GM12865 (cell line): ENCODE results near the gene SPNS3.

Experiments
- DNase-seq: peaks from one replicate; pipeline ENCODE4 v3.0.0; 2010; ENCODE audit warnings: low read depth
- H3K4me3 ChIP-seq: 2 replicates; pipeline ENCODE4 v1.5.1; 2011; ENCODE audit warnings: mild to moderate bottlenecking, low read depth, low read length, control low read depth
- TF ChIP-seq, protein P1 (sequence below): IDR thresholded peaks from 2 replicates; pipeline ENCODE4 v1.5.1; 2011; ENCODE audit warnings: low read length, control low read depth, low read depth, inconsistent platforms; ENCODE audit not compliant: insufficient read depth; ENCODE audit errors: missing control alignments

SPNS3 gene

DNA sequence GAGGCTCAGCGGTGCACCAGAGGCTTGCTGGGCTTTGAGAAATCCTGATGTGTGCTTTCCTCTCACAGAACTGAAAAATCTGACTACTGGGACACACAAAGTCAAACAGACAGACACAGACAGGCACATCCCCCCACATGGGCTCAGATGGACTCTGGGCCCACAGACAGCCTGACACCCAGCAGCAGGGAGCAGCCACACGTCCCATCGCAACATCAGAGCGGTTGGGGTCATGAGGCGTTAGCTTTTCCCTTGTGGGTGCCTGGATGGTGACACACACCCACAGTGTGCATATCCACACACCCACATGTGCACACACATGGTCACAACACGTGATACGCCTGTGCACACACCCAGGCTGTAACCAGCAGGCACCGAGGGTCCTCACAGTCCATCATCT, 6.3 kb downstream of the SPNS3 start:
- no peak for DNase-seq
- no peak overlapping the region for H3K4me3 ChIP-seq
- TF ChIP-seq, protein P1, sequence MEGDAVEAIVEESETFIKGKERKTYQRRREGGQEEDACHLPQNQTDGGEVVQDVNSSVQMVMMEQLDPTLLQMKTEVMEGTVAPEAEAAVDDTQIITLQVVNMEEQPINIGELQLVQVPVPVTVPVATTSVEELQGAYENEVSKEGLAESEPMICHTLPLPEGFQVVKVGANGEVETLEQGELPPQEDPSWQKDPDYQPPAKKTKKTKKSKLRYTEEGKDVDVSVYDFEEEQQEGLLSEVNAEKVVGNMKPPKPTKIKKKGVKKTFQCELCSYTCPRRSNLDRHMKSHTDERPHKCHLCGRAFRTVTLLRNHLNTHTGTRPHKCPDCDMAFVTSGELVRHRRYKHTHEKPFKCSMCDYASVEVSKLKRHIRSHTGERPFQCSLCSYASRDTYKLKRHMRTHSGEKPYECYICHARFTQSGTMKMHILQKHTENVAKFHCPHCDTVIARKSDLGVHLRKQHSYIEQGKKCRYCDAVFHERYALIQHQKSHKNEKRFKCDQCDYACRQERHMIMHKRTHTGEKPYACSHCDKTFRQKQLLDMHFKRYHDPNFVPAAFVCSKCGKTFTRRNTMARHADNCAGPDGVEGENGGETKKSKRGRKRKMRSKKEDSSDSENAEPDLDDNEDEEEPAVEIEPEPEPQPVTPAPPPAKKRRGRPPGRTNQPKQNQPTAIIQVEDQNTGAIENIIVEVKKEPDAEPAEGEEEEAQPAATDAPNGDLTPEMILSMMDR, result no peak

DNA sequence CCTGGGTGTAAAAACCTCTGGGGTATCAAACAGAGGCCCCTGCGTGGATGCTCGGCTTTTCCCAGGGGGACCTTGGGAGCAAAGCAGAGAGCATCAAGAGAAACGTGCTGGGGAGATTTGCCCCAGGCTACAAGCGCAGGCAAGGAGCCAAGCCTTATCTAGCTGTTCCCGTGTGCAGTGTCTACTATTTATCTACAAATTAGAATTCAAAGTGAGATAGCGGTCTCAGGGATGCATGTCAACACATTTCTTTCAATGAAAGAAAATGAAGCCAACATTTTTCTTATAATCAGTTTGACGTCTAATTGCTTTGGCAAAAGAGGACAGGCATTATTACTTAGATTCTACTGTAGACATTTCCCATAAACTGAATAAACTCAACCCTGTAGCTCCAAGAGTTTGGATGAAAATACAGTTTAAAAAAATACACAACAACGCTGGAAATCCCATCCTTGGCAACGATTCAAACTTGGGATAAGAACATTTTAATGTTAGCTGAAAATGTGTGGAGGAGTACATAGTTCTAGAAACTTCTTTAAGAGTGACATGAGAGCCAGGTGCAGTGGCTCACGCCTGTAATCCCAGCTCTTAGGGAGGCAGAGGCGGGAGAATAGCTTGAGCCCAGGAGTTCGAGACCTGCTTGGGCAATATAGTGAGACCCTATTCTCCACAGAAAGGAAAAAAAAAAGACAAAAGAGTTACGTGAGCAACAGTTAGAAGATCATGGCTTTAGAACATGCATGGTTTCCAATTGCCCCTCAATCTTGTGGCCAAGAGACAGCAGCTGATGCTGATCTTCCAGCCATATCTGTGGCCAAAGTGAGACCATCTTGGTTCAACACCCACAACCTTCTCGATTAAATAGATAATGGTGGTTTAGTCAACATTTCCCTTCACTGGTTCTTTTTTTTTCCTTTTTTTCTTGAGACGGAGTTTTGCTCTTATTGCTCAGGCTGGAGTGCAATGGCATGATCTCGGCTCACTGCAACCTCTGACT, 7.2 kb downstream of the SPNS3 start:
- no peak for DNase-seq
- no peak overlapping the region for H3K4me3 ChIP-seq
- TF ChIP-seq, protein P1, result no peak

DNA sequence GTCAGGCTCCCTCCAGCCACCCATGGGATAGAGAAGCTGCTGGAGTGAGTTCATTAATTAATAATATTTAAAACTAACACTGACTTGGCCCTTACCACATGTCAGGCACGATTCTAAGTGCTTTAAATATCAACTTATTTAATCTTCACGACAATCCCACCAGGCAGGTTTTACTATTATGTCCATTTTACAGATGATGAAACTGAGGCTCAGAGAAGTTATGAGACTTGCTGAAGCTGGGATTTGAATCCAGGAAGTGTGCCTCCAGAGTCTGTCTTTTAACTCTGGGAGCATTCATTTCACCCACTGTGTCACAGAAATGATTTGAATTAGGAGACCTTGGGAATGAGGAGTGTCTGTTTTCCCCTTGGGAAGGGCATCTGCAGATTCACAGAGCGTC, 8.8 kb downstream of the SPNS3 start:
- TF ChIP-seq, protein P1, result no peak
- H3K4me3 ChIP-seq, result no peak overlapping the region
- DNase-seq, result no peak

DNA sequence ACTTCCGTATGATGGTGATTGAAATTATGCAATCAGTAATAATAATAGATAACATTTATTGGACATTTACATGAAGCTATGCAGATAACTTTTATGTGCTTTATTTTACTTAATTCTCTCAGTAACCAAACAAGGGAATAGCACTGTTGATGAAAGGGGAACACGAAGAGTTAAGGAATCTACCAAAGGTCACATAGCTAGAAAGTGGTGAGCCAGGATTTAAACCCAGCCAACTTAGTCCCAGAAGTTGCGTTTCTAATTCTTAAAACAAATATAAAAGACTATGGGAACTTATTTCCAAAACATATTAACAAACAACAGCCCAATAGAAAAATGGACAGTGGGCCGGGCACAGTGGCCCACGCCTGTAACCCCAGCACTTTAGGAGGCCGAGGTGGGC, 9.7 kb downstream of the SPNS3 start:
- no peak for DNase-seq
- TF ChIP-seq, protein P1, result no peak
- H3K4me3 ChIP-seq, result no peak overlapping the region

DNA sequence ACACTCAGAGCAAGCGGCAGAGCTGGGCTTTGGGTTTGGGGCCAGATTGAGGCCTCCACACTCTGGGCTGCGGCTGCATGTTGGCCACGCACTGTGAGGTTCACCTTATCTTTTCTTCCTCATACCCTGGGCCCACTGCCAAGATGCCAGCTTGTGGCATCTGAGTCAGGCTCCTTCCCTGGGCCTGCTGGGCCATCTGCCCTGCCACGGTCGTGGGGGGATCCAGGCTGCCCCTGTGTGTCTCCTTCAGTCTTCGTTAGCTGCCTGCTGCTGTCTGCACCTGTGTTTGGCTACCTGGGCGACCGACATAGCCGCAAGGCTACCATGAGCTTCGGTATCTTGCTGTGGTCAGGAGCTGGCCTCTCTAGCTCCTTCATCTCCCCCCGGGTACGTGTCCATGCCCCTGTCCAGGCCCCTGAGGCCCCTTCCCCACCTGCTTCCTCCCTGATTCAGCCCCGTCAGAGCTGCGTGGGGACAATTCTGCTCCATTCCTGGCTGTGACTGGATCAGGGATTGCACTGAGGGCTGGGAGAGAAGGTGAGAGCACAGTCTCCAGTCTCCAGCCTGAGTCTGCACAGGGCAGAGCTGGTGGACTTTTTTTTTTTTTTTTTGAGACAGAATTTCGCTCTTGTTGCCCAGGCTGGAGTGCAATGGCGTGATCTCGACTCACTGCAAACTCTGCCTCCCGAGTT, 11.2 kb downstream of the SPNS3 start:
- H3K4me3 ChIP-seq, result no peak overlapping the region
- TF ChIP-seq, protein P1, result no peak
- no peak for DNase-seq

DNA sequence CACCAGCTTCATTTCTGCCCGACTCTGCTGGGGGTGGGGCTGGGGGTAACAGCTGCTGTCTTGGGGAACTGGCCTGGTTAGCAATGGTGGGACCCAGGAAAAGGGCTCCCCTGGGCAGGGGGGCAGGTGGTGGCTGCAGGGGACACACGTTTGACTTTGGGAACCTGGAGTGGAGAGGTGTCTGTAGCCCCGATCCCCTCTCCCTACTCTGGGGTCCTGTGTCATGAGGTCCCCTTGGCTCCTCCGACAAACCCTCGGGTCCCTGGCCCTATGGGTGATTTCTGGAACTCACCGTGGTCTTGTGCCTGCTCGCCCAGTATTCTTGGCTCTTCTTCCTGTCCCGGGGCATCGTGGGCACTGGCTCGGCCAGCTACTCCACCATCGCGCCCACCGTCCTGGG, 12.0 kb downstream of the SPNS3 start:
- no peak for DNase-seq
- H3K4me3 ChIP-seq, result no peak overlapping the region
- TF ChIP-seq, protein P1, result no peak
